ENCODE results near the gene LAMA2.

- TF ChIP-seq CTCF (IDR thresholded peaks at IDR 0.05) (no peak), POLR2A (IDR thresholded peaks at IDR 0.05) (no peak)
Observed at GRCh38 chr6:129206821-129207220, 323.9 kb downstream of the LAMA2 start.
